B cell (primary cell): ENCODE measurements around the gene SMIM1. TPM values are rescaled to one million over a fixed set of nuclear protein-coding genes. Genes with fewer than 3 reads are reported as not detected.

Experiments
- ATAC-seq: fragments of 200-7000 bp; cut with Tn5 transposase; one replicate; pipeline ENCODE4 v1.10.0; 2021; ENCODE audit warnings: low read depth, mild to moderate bottlenecking, moderate number of reproducible peaks, moderate library complexity
- CTCF ChIA-PET: fragments of 350-600 bp; sonication (Branson Sonifier 250); formaldehyde crosslinking; loops from one replicate; lab custom pipeline; 2021; ENCODE audit warnings: antibody characterized with exemption, inconsistent platforms; lab: Charles Lee
- POLR2A ChIA-PET: fragments of 350-600 bp; sonication (Branson Sonifier 250); formaldehyde crosslinking; loops from one replicate; lab custom pipeline; 2021; ENCODE audit warnings: antibody characterized with exemption; lab: Charles Lee
- DNase-seq: peaks from one replicate; pipeline ENCODE4 v3.0.0; 2013
- H2AFZ ChIP-seq: 2 replicates; pipeline ENCODE4 v1.6.1; 2012; ENCODE audit warnings: mild to moderate bottlenecking, low read depth, low read length; ENCODE audit not compliant: insufficient read depth, poor library complexity, severe bottlenecking
- H3K27ac ChIP-seq, 2 donors: 1 replicate in 1 of 2; 2 replicates in 1 of 2; pipeline ENCODE4 v1.5.1; 2012 to 2013; ENCODE audit warnings: low read length in 2 of 2, mild to moderate bottlenecking in 2 of 2, moderate library complexity in 1 of 2
- H3K27me3 ChIP-seq, 4 experiments: fragments of 200-600 bp in 1 of 4; sonication (generic) in 1 of 4; replicated peaks in 1 of 4; 1 replicate in 2 of 4; 2 replicates in 2 of 4; pipeline versions ENCODE4 v1.6.1 to v1.7.0; 2013 to 2016; ENCODE audit warnings: low read length in 3 of 4, mild to moderate bottlenecking in 2 of 4, mixed read lengths in 1 of 4, moderate library complexity in 1 of 4; ENCODE audit not compliant: insufficient read depth in 4 of 4, control insufficient read depth in 3 of 4; ENCODE audit errors: control extremely low read depth in 1 of 4
- H3K36me3 ChIP-seq, 2 experiments: replicated peaks in 1 of 2; 1 replicate in 1 of 2; 2 replicates in 1 of 2; pipeline versions ENCODE4 v1.6.1 to v1.7.1; 2013; ENCODE audit warnings: low read length in 1 of 2; ENCODE audit not compliant: insufficient read depth in 2 of 2, control insufficient read depth in 1 of 2; ENCODE audit errors: control extremely low read depth in 1 of 2, extremely low read depth in 1 of 2
- H3K4me1 ChIP-seq, 2 donors: fragments of 200-600 bp in 1 of 2; sonication (generic) in 1 of 2; 1 replicate in 1 of 2; 2 replicates in 1 of 2; pipeline versions ENCODE4 v1.5.1 to v1.6.1; 2013 to 2017; ENCODE audit warnings: low read length in 2 of 2; ENCODE audit not compliant: control insufficient read depth in 2 of 2, insufficient read depth in 2 of 2
- H3K4me2 ChIP-seq: replicated peaks from 2 replicates; pipeline ENCODE3; 2012; ENCODE audit warnings: mild to moderate bottlenecking, low read depth, low read length; ENCODE audit not compliant: poor library complexity, severe bottlenecking
- H3K4me3 ChIP-seq, 5 experiments: fragments of 200-600 bp in 1 of 5; sonication (generic) in 1 of 5; 1 replicate in 3 of 5; 2 replicates in 2 of 5; pipeline versions ENCODE4 v1.5.1 to v1.7.0; 2011 to 2016; ENCODE audit warnings: low read length in 4 of 5, mild to moderate bottlenecking in 4 of 5, low read depth in 2 of 5, control low read depth in 1 of 5, moderate library complexity in 1 of 5; ENCODE audit not compliant: insufficient read depth in 1 of 5; ENCODE audit errors: control extremely low read depth in 1 of 5, extremely low read depth in 1 of 5
- H3K79me2 ChIP-seq: fragments of 200-600 bp; sonication (generic); one replicate; pipeline ENCODE4 v1.6.0; 2016; ENCODE audit warnings: low read length; ENCODE audit not compliant: control insufficient read depth, insufficient read depth
- H3K9ac ChIP-seq: fragments of 200-600 bp; sonication (generic); 2 replicates; pipeline ENCODE4 v1.6.1; 2017; ENCODE audit warnings: mild to moderate bottlenecking, low read length, moderate library complexity
- H3K9me3 ChIP-seq, 3 donors: one replicate each; pipeline versions ENCODE4 v1.6.1 to v1.7.1; 2013; ENCODE audit warnings: low read length in 2 of 3; ENCODE audit not compliant: control insufficient read depth in 2 of 3, insufficient read depth in 1 of 3; ENCODE audit errors: control extremely low read depth in 1 of 3
- H4K20me1 ChIP-seq: 2 replicates; pipeline ENCODE4 v1.6.0; 2012; ENCODE audit warnings: mild to moderate bottlenecking, low read length; ENCODE audit not compliant: insufficient read depth, control insufficient read depth, poor library complexity, severe bottlenecking
- H3K27ac Mint-ChIP-seq: one replicate; pipeline ENCODE4 v1.8.0; 2021; ENCODE audit warnings: mixed read lengths
- H3K27me3 Mint-ChIP-seq: one replicate; pipeline ENCODE4 v1.8.0; 2021; ENCODE audit warnings: mixed read lengths
- H3K4me1 Mint-ChIP-seq: one replicate; pipeline ENCODE4 v1.8.0; 2021; ENCODE audit warnings: mixed read lengths
- H3K4me3 Mint-ChIP-seq: one replicate; pipeline ENCODE4 v1.8.0; 2021; ENCODE audit warnings: mixed read lengths
- H3K9me3 Mint-ChIP-seq: one replicate; pipeline ENCODE4 v1.8.0; 2022; ENCODE audit warnings: mixed read lengths; ENCODE audit not compliant: insufficient read depth
- EZH2 ChIP-seq: IDR thresholded peaks from 2 replicates; pipeline ENCODE4 v1.6.1; 2012; ENCODE audit warnings: borderline replicate concordance, low read depth, mild to moderate bottlenecking, moderate library complexity, low read length; ENCODE audit not compliant: insufficient read depth, poor library complexity, severe bottlenecking
- WGBS: methylation state at CpG from one replicate; pipeline ENCODE4 v1.1.5; 2013; ENCODE audit warnings: missing lambda C conversion rate; ENCODE audit not compliant: insufficient coverage; 5-methylcytosine and 5-hydroxymethylcytosine counted together
- intact Hi-C: fragments of 100-400 bp; cut with micrococcal nuclease; formaldehyde crosslinking; loops from one replicate; pipeline ENCODE4 v1.10.0; 2022
- polyA plus RNA-seq: library from polyadenylated mRNA; depleted of rRNA; stranded (reverse); fragments of >200 nt; gene quantifications from 2 replicates; pipeline ENCODE4 v1.2.3, GENCODE V29; 2012
- total RNA-seq, 2 donors: library from RNA; stranded (reverse); fragments of 120-200 nt in 1 of 2; gene quantifications; 1 replicate in 1 of 2; 2 replicates in 1 of 2; pipeline versions ENCODE4 v1.2.3 to v1.2.4, GENCODE V29; 2013 to 2022
- TF ChIP-seq, protein P1 (sequence below): fragments of 200-600 bp; IDR thresholded peaks from one replicate; pipeline ENCODE4 v1.8.0; 2022; ENCODE audit warnings: antibody characterized with exemption, mild to moderate bottlenecking

SMIM1 gene
- total and polyA plus RNA-seq, 2 donors (not counting 1 experiment from before 2014, with no cell fraction given), result 2.6 to 9.0 TPM

DNA sequence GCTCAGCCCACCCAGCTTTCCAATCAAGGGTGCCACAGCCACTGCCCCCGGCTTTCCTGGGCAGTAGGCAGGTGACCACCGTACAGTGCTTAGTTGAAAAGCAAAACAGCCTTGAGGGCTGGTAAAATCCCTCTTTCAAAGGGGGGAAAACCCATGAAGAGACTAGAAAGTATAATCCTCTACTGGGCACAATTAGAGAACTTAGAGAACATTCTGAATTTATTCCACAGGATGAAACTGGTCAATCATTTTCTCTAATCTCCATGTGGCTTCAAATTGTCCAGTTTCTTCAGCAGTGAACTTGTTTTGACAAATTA is 39.0 kb downstream of the SMIM1 start:
- no peak overlapping the region for H3K27ac ChIP-seq
- H4K20me1 ChIP-seq, result no peaks in the 10 kb centered on the region
- no peak overlapping the region for H3K4me2 ChIP-seq
- peaks cover 3% of the 10 kb centered on the region for H3K27me3 Mint-ChIP-seq
- peaks cover 0 to 18% of the 10 kb centered on the region in 2 experiments for H3K36me3 ChIP-seq
- no peaks in the 10 kb centered on the region for H3K4me1 ChIP-seq
- H2AFZ ChIP-seq, result no peak overlapping the region
- POLR2A ChIA-PET, result no interaction called here
- H3K9me3 Mint-ChIP-seq, result no peaks in the 10 kb centered on the region
- WGBS, result no CpG with 5 or more reads among the region's 2 CpGs
- no peak overlapping the region for H3K4me3 ChIP-seq
- intact Hi-C loops, result no loop called here
- no peak overlapping the region for H3K27ac Mint-ChIP-seq
- H3K4me1 Mint-ChIP-seq, result no peaks in the 10 kb centered on the region
- no peak for TF ChIP-seq EZH2
- TF ChIP-seq, protein P1, sequence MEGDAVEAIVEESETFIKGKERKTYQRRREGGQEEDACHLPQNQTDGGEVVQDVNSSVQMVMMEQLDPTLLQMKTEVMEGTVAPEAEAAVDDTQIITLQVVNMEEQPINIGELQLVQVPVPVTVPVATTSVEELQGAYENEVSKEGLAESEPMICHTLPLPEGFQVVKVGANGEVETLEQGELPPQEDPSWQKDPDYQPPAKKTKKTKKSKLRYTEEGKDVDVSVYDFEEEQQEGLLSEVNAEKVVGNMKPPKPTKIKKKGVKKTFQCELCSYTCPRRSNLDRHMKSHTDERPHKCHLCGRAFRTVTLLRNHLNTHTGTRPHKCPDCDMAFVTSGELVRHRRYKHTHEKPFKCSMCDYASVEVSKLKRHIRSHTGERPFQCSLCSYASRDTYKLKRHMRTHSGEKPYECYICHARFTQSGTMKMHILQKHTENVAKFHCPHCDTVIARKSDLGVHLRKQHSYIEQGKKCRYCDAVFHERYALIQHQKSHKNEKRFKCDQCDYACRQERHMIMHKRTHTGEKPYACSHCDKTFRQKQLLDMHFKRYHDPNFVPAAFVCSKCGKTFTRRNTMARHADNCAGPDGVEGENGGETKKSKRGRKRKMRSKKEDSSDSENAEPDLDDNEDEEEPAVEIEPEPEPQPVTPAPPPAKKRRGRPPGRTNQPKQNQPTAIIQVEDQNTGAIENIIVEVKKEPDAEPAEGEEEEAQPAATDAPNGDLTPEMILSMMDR, result no peak
- no peak overlapping the region for H3K9ac ChIP-seq
- no peak for DNase-seq
- CTCF ChIA-PET, result no interaction called here
- H3K79me2 ChIP-seq, result no peaks in the 10 kb centered on the region
- no peak overlapping the region for H3K4me3 Mint-ChIP-seq
- H3K9me3 ChIP-seq, result peaks cover 0 to 7% (median 0%) of the 10 kb centered on the region in 3 donors
- ATAC-seq, result no peak
- no peaks in the 10 kb centered on the region for H3K27me3 ChIP-seq

DNA sequence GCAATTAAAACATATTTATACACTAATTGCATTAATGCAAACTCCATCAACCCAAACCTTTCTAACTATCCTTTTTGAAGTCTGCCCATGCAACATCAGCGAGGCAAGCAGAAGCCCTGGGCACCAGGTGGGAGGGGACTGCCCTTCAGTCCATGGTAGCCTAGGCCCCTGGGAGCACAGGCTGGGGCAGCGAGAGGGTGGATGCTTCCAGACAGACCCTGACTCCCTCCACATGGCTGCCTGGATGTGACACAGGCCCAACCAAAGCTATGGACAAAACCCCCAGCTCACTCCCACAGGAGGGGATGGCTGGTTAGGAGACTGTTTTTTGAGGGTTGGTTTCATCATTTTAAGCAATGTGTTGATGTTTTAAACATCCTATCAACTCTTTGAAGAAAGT is 41.5 kb downstream of the SMIM1 start:
- no peaks in the 10 kb centered on the region for H3K4me1 Mint-ChIP-seq
- ATAC-seq, result no peak

More for the DNA sequence above, 41.5 kb downstream of the SMIM1 start:
- no peak overlapping the region for H2AFZ ChIP-seq
- H3K36me3 ChIP-seq, result peaks cover 0 to 18% of the 10 kb centered on the region in 2 experiments
- H3K27ac Mint-ChIP-seq, result no peak overlapping the region
- no peak overlapping the region for H3K4me2 ChIP-seq
- H3K4me3 Mint-ChIP-seq, result no peak overlapping the region
- intact Hi-C loops, result no loop called here
- H3K27ac ChIP-seq, result no peak overlapping the region
- no peak overlapping the region for H3K4me3 ChIP-seq
- no peaks in the 10 kb centered on the region for H3K27me3 ChIP-seq
- no peaks in the 10 kb centered on the region for H3K9me3 ChIP-seq
- POLR2A ChIA-PET, result no interaction called here
- no peaks in the 10 kb centered on the region for H3K9me3 Mint-ChIP-seq
- CTCF ChIA-PET, result no interaction called here
- no peaks in the 10 kb centered on the region for H4K20me1 ChIP-seq
- no peak for DNase-seq
- no peaks in the 10 kb centered on the region for H3K27me3 Mint-ChIP-seq
- H3K79me2 ChIP-seq, result no peaks in the 10 kb centered on the region
- no peaks in the 10 kb centered on the region for H3K4me1 ChIP-seq
- whole genome bisulfite sequencing, result 83% methylated on average over 1 of the region's 2 CpGs
- TF ChIP-seq, protein P1, result no peak
- no peak for TF ChIP-seq EZH2
- H3K9ac ChIP-seq, result no peak overlapping the region
